Measurements from ENCODE around the gene AVEN. TPM values are rescaled to one million over a fixed set of nuclear protein-coding genes. Genes with fewer than 3 reads are reported as not detected.

AVEN gene
- total RNA-seq (10 to 100 TPM; 14.6 to 30.6 (median 20.0) TPM), polyA plus RNA-seq (10 to 100 TPM; 10.2 to 33.9 TPM)
- long read RNA-seq, donor 1, transcript AVEN-201 (6 exons, 1,605 nt) = major isoform, 57 of 59 reads
- long read RNA-seq, donor 1, partial matches to known transcripts = 2 of 59 reads
- long read RNA-seq, donor 1, other reads (novel, unspliced or antisense) = 0 of 59 reads
- long read RNA-seq, donor 2, transcript AVEN-201 (6 exons, 1,605 nt) = major isoform, 46 of 49 reads
- long read RNA-seq, donor 2, partial matches to known transcripts = 2 of 49 reads
- long read RNA-seq, donor 2, other reads (novel, unspliced or antisense) = 1 of 49 reads
- long read RNA-seq, donor 3, partial matches to known transcripts = 1 of 2 reads
- long read RNA-seq, donor 3, other reads (novel, unspliced or antisense) = 1 of 2 reads

GRCh38 chr15:34038871-34039789, at the start of gene AVEN:
Gene AVEN, minus strand, starts transcription at chr15:34039204. Its CDS starts 158 bp downstream, at chr15:34039046.
- WGBS, 2 donors = 1 to 2% methylated on average over 80 to 81 of the region's 82 CpGs
- intact Hi-C loops (cut with DNase I) = loop anchor here in 1 of 10 donors (10.0 kb wide), 1 partner anchor 66 kb away; the partner anchor contains the start of genes EMC7 and PGBD4

GRCh38 chr15:34085746-34086145, 46.7 kb upstream of the AVEN start:
- Histone ChIP-seq H3K27ac (no peak overlapping the region), H3K27me3 (no peaks in the 10 kb centered on the region), H3K9me3 (no peaks in the 10 kb centered on the region), H3K4me3 (no peak overlapping the region), H3K4me1 (no peaks in the 10 kb centered on the region), H3K36me3 (peaks cover 0 to 87% (median 41%) of the 10 kb centered on the region in 9 donors)
- ATAC-seq = no peak
- intact Hi-C loops (cut with DNase I) = no loop called here
- WGBS, 2 donors = 78 to 84% methylated on average over 2 of the region's 2 CpGs
- no peak for DNase-seq
- TF ChIP-seq CTCF (IDR thresholded peaks at IDR 0.05) = no peak

More at GRCh38 chr15:34038871-34039789, at the start of gene AVEN:
- Histone ChIP-seq H3K27me3 (no peaks in the 10 kb centered on the region), H3K36me3 (no peaks in the 10 kb centered on the region), H3K9me3 (no peaks in the 10 kb centered on the region), H3K4me1 (peaks cover 0 to 32% (median 15%) of the 10 kb centered on the region in 9 donors), H3K27ac (peak within 1 kb of the TSS; percentile 90 to 99 (median 94)), H3K4me3 (peak within 1 kb of the TSS; percentile 45 to 95 (median 86))
- ATAC-seq (peak; percentile 53 to 83 (median 71)), DNase-seq (peak; percentile 35 to 67)
- no peak for TF ChIP-seq CTCF (IDR thresholded peaks at IDR 0.05)

- peak in 1 of 8 donors; percentile 51 for ATAC-seq
- intact Hi-C loops (cut with DNase I) = no loop called here
These were observed 45.1 kb upstream of the AVEN start for GRCh38 chr15:34084086-34084485.

More at GRCh38 chr15:34084086-34084485, 45.1 kb upstream of the AVEN start:
- WGBS, 2 donors = 68 to 70% methylated on average over 7 of the region's 7 CpGs
- Histone ChIP-seq H3K4me3 (no peak overlapping the region), H3K9me3 (no peaks in the 10 kb centered on the region), H3K27ac (no peak overlapping the region), H3K27me3 (no peaks in the 10 kb centered on the region), H3K4me1 (no peaks in the 10 kb centered on the region), H3K36me3 (peaks cover 0 to 76% (median 41%) of the 10 kb centered on the region in 9 donors)
- no peak for TF ChIP-seq CTCF (IDR thresholded peaks at IDR 0.05)
- no peak for DNase-seq
